Activated CD4-positive, CD25-positive, alpha-beta regulatory T cell treated with anti-CD3 and anti-CD28 coated beads, Interleukin-2, amount 50 U/mL, for 24 hours (primary cell): ENCODE data around the gene CNOT8.
"Not testable (repeated sequence)": the region's sequence is repeated elsewhere in the genome, so short reads cannot be mapped to it uniquely, and the experiment has no call there.

Experiments
- ATAC-seq, 2 donors: fragments of 150-1000 bp; cut with Tn5 transposase; one replicate each; pipeline ENCODE4 v1.10.0; 2021; ENCODE audit warnings: mild to moderate bottlenecking in 1 of 2, moderate library complexity in 1 of 2

Gene CNOT8

GRCh38 chr5:154858297-154858971 is at the start of gene CNOT8:
CNOT8 (plus strand) TSS chr5:154858627; CDS start chr5:154863279, 4,652 bp downstream.
- ATAC-seq = peak; percentile 90 to 93

- no peak for ATAC-seq
Observed at GRCh38 chr5:154811239-154811638, 47.2 kb upstream of the CNOT8 start.

GRCh38 chr5:154811653-154812465 is 46.6 kb upstream of the CNOT8 start:
- ATAC-seq = peak; percentile 58 to 69

GRCh38 chr5:154813158-154813557 is 45.3 kb upstream of the CNOT8 start:
- ATAC-seq = no peak

- ATAC-seq = no peak
Observed at GRCh38 chr5:154813736-154814135, 44.7 kb upstream of the CNOT8 start.

- no peak for ATAC-seq
Observed at GRCh38 chr5:154815025-154815424, 43.4 kb upstream of the CNOT8 start.

GRCh38 chr5:154815684-154816247 is 42.7 kb upstream of the CNOT8 start:
- ATAC-seq = no peak

GRCh38 chr5:154816891-154817492 is 41.4 kb upstream of the CNOT8 start:
- no peak for ATAC-seq

GRCh38 chr5:154817815-154818214 is 40.6 kb upstream of the CNOT8 start:
- ATAC-seq = no peak

- no peak for ATAC-seq
Observed at GRCh38 chr5:154818471-154819116, 39.8 kb upstream of the CNOT8 start.

GRCh38 chr5:154819546-154819945 is 38.9 kb upstream of the CNOT8 start:
- no peak for ATAC-seq

- no peak for ATAC-seq
Observed at GRCh38 chr5:154820383-154820782, 38.0 kb upstream of the CNOT8 start.

GRCh38 chr5:154822896-154823295 is 35.5 kb upstream of the CNOT8 start:
- not testable (repeated sequence) for ATAC-seq

GRCh38 chr5:154823605-154824004 is 34.8 kb upstream of the CNOT8 start:
- ATAC-seq = no peak

- ATAC-seq = no peak
Observed at GRCh38 chr5:154824070-154824469, 34.4 kb upstream of the CNOT8 start.

- no peak for ATAC-seq
Observed at GRCh38 chr5:154829181-154829588, 29.2 kb upstream of the CNOT8 start.

- peak; percentile 81 for ATAC-seq
Observed at GRCh38 chr5:154829589-154830218, 28.7 kb upstream of the CNOT8 start.

GRCh38 chr5:154830219-154830595 is 28.2 kb upstream of the CNOT8 start:
- no peak for ATAC-seq

GRCh38 chr5:154830596-154830995 is 27.8 kb upstream of the CNOT8 start:
- ATAC-seq = no peak

- ATAC-seq = no peak
Observed at GRCh38 chr5:154831451-154831850, 27.0 kb upstream of the CNOT8 start.

GRCh38 chr5:154832804-154833203 is 25.6 kb upstream of the CNOT8 start:
- not testable (repeated sequence) for ATAC-seq

GRCh38 chr5:154834053-154834452 is 24.4 kb upstream of the CNOT8 start:
- no peak for ATAC-seq
